Testis (tissue), 3 donors: ENCODE measurements around the gene FRMD4B. TPM values are rescaled to one million over a fixed set of nuclear protein-coding genes. Genes with fewer than 3 reads are reported as not detected.

Experiments used
- DNase-seq: peaks from one replicate; pipeline ENCODE4 v3.0.0-alpha.2; 2019
- H3K27ac ChIP-seq, 2 donors: fragments of 200-600 bp; sonication (generic); one replicate each; pipeline ENCODE4 v1.5.1; 2019
- H3K27me3 ChIP-seq: fragments of 200-600 bp; sonication (generic); one replicate; pipeline ENCODE4 v1.5.1; 2019
- H3K36me3 ChIP-seq: fragments of 200-600 bp; sonication (generic); one replicate; pipeline ENCODE4 v1.5.1; 2017; ENCODE audit warnings: low read depth; ENCODE audit errors: missing control alignments
- H3K4me1 ChIP-seq: fragments of 200-600 bp; sonication (generic); one replicate; pipeline ENCODE4 v1.5.1; 2019
- H3K4me3 ChIP-seq, 2 donors: fragments of 200-600 bp; sonication (generic); one replicate each; pipeline ENCODE4 v1.5.1; 2017 to 2019
- H3K9me3 ChIP-seq: fragments of 200-600 bp; sonication (generic); one replicate; pipeline ENCODE4 v1.5.1; 2017
- POLR2A ChIP-seq: fragments of 450-650 bp; IDR thresholded peaks from one replicate; pipeline ENCODE4 v1.6.1; 2017; ENCODE audit warnings: antibody characterized with exemption, mild to moderate bottlenecking, moderate library complexity
- WGBS, 2 donors: methylation state at CpG; one replicate each; pipeline ENCODE4 v1.1.5; 2018; 5-methylcytosine and 5-hydroxymethylcytosine counted together
- intact Hi-C: fragments of 100-400 bp; cut with DNase I; formaldehyde crosslinking; loops from one replicate; pipeline ENCODE4 v1.15.1; 2023; ENCODE audit warnings: low total_unique reads
- polyA plus RNA-seq: library from polyadenylated mRNA; stranded (reverse); fragments of 350-450 nt; fragmentation: Illumina TruSeq; extraction: RNeasy Lipid Tissue Mini Kit (QIAGEN cat#74804); gene quantifications from one replicate; pipeline ENCODE4 v1.2.3, GENCODE V29; 2014; ENCODE audit warnings: low read depth, low replicate concordance; ENCODE audit not compliant: insufficient read depth
- total RNA-seq, 2 donors: library from RNA; depleted of rRNA; stranded (reverse); fragments of >200 nt; gene quantifications; one replicate each; pipeline ENCODE4 v1.2.3, GENCODE V29; 2016
- TF ChIP-seq, protein P1 (sequence below), 3 experiments: fragments of 450-650 bp in 2 of 3; fragments of 200-600 bp in 1 of 3; sonication (generic) in 1 of 3; IDR thresholded peaks; one replicate each; pipeline ENCODE4 v1.5.1; 2016 to 2019; ENCODE audit warnings: antibody characterized with exemption in 3 of 3, mild to moderate bottlenecking in 2 of 3, moderate library complexity in 1 of 3

Gene FRMD4B
- total and polyA plus RNA-seq, 3 donors from 2014 or later = 10.2 to 17.8 (median 13.7) TPM

GRCh38 chr3:69196876-69197275, 189.0 kb downstream of the FRMD4B start:
- WGBS, 2 donors = 97% methylated on average over 3 of the region's 3 CpGs
- intact Hi-C loops = no loop called here
- H3K27ac ChIP-seq = no peak overlapping the region
- H3K4me3 ChIP-seq = no peak overlapping the region
- H3K27me3 ChIP-seq = no peaks in the 10 kb centered on the region
- no peak for DNase-seq
- H3K36me3 ChIP-seq = no peaks in the 10 kb centered on the region
- H3K4me1 ChIP-seq = no peaks in the 10 kb centered on the region
- no peak for TF ChIP-seq POLR2A
- TF ChIP-seq, protein P1, sequence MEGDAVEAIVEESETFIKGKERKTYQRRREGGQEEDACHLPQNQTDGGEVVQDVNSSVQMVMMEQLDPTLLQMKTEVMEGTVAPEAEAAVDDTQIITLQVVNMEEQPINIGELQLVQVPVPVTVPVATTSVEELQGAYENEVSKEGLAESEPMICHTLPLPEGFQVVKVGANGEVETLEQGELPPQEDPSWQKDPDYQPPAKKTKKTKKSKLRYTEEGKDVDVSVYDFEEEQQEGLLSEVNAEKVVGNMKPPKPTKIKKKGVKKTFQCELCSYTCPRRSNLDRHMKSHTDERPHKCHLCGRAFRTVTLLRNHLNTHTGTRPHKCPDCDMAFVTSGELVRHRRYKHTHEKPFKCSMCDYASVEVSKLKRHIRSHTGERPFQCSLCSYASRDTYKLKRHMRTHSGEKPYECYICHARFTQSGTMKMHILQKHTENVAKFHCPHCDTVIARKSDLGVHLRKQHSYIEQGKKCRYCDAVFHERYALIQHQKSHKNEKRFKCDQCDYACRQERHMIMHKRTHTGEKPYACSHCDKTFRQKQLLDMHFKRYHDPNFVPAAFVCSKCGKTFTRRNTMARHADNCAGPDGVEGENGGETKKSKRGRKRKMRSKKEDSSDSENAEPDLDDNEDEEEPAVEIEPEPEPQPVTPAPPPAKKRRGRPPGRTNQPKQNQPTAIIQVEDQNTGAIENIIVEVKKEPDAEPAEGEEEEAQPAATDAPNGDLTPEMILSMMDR (IDR thresholded peaks at IDR 0.05) = no peak
- no peaks in the 10 kb centered on the region for H3K9me3 ChIP-seq

GRCh38 chr3:69194431-69195165, 191.3 kb downstream of the FRMD4B start:
- Histone ChIP-seq H3K36me3 (no peaks in the 10 kb centered on the region), H3K27ac (no peak overlapping the region), H3K27me3 (no peaks in the 10 kb centered on the region), H3K4me1 (no peaks in the 10 kb centered on the region), H3K4me3 (no peak overlapping the region), H3K9me3 (no peaks in the 10 kb centered on the region)
- TF ChIP-seq POLR2A = no peak
- TF ChIP-seq, protein P1 (IDR thresholded peaks at IDR 0.05) = no peak
- intact Hi-C loops = no loop called here
- 69 to 73% methylated on average over 7 of the region's 7 CpGs for WGBS, 2 donors
- no peak for DNase-seq

DNA sequence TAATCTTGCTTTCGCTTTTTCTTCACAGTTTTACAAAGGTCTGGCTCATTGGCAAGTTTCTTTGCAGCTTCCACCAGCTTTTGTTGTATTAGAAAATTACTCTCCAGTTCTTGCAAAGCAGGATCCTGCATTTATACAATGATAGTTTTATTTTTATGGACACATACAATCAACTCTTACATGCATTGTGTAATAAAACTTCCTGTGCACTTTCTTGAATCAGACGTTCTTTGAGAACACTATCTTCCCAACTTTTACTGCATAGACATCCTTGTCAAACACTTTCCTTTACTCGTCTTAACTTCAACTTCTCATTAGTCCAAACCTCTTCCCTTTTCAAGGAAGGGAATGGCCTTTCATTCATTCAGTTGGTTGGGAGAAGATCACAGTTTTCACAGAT, 192.1 kb downstream of the FRMD4B start:
- intact Hi-C loops = no loop called here
- Histone ChIP-seq H3K27me3 (no peaks in the 10 kb centered on the region), H3K4me1 (no peaks in the 10 kb centered on the region), H3K9me3 (no peaks in the 10 kb centered on the region), H3K36me3 (no peaks in the 10 kb centered on the region), H3K4me3 (no peak overlapping the region), H3K27ac (no peak overlapping the region)
- TF ChIP-seq, protein P1 (IDR thresholded peaks at IDR 0.05) = no peak
- TF ChIP-seq POLR2A = no peak
- WGBS, 2 donors = 72 to 77% methylated on average over 3 of the region's 3 CpGs
- no peak for DNase-seq

GRCh38 chr3:69191516-69191915, 194.4 kb downstream of the FRMD4B start:
- Histone ChIP-seq H3K27ac (no peak overlapping the region), H3K27me3 (no peaks in the 10 kb centered on the region), H3K9me3 (no peaks in the 10 kb centered on the region), H3K4me1 (no peaks in the 10 kb centered on the region), H3K4me3 (no peak overlapping the region), H3K36me3 (no peaks in the 10 kb centered on the region)
- DNase-seq = no peak
- TF ChIP-seq POLR2A = no peak
- TF ChIP-seq, protein P1 (IDR thresholded peaks at IDR 0.05) = no peak
- intact Hi-C loops = no loop called here

DNA sequence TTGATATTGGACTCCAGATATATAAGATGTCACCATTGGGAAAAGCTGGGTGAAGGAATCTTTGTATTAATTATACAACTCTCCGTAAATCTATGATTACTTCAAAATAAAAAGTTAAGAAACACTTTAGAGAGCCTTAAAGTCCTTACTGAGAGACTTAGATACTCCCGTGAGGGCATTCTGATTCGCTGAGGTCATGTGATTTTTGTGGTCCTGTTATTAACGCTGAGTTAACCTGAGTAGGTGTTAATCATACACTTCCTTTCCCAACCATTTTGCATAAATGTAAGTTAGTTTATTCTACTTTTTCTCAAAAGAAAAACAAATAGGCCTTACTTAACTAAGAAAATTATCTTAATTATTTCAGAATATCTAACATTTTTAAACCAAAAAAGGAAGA, 196.4 kb downstream of the FRMD4B start:
- Histone ChIP-seq H3K4me1 (no peaks in the 10 kb centered on the region), H3K4me3 (no peak overlapping the region), H3K27ac (no peak overlapping the region), H3K9me3 (no peaks in the 10 kb centered on the region), H3K27me3 (no peaks in the 10 kb centered on the region), H3K36me3 (no peaks in the 10 kb centered on the region)
- no peak for DNase-seq
- intact Hi-C loops = no loop called here
- TF ChIP-seq POLR2A = no peak
- TF ChIP-seq, protein P1 (IDR thresholded peaks at IDR 0.05) = no peak
- 89 to 93% methylated on average over 4 of the region's 4 CpGs for WGBS, 2 donors
